Progenitor cell of endocrine pancreas (in vitro differentiated cells): ENCODE data around the gene ZNF98. TPM values are rescaled to one million over a fixed set of nuclear protein-coding genes. Genes with fewer than 3 reads are reported as not detected.

ENCODE experiments used
- DNase-seq: peaks from one replicate; pipeline ENCODE4 v3.0.0; 2021; ENCODE audit warnings: low spot score; ENCODE audit not compliant: unreplicated experiment
- H3K27ac Mint-ChIP-seq: 2 replicates; pipeline ENCODE4 v1.8.0; 2021; ENCODE audit warnings: mild to moderate bottlenecking, moderate library complexity, mixed read lengths
- H3K27me3 Mint-ChIP-seq: 2 replicates; pipeline ENCODE4 v1.8.0; 2021; ENCODE audit warnings: mixed read lengths
- H3K36me3 Mint-ChIP-seq: 2 replicates; pipeline ENCODE4 v1.8.0; 2022; ENCODE audit warnings: mixed read lengths; ENCODE audit not compliant: insufficient read depth
- H3K4me1 Mint-ChIP-seq: 2 replicates; pipeline ENCODE4 v1.8.0; 2021; ENCODE audit warnings: low read depth, mixed read lengths
- H3K4me3 Mint-ChIP-seq: 2 replicates; pipeline ENCODE4 v1.8.0; 2021; ENCODE audit warnings: low read depth, mild to moderate bottlenecking, moderate library complexity, mixed read lengths
- H3K9me3 Mint-ChIP-seq: 2 replicates; pipeline ENCODE4 v1.8.0; 2021; ENCODE audit warnings: low read depth, mixed read lengths
- CTCF ChIP-seq: fragments of 200-600 bp; sonication (generic); IDR thresholded peaks from one replicate; pipeline ENCODE4 v1.5.0; 2021; ENCODE audit warnings: antibody characterized with exemption, mild to moderate bottlenecking; ENCODE audit not compliant: unreplicated experiment
- total RNA-seq: library from RNA; stranded (reverse); gene quantifications from 2 replicates; pipeline ENCODE4 v1.2.1, GENCODE V29; 2021

ZNF98 gene
- total RNA-seq, 1 donor from 2014 or later = not detected

- H3K27ac Mint-ChIP-seq = no peak overlapping the region
- no peak for DNase-seq
- no peak for TF ChIP-seq CTCF
- H3K27me3 Mint-ChIP-seq = no peaks in the 10 kb centered on the region
- peaks cover 7% of the 10 kb centered on the region for H3K36me3 Mint-ChIP-seq
- H3K4me1 Mint-ChIP-seq = no peaks in the 10 kb centered on the region
- H3K4me3 Mint-ChIP-seq = no peak overlapping the region
- H3K9me3 Mint-ChIP-seq = peaks cover 23% of the 10 kb centered on the region
These were observed 4.8 kb upstream of the ZNF98 start for GRCh38 chr19:22426901-22427300.

- H3K27me3 Mint-ChIP-seq = no peaks in the 10 kb centered on the region
- no peak for DNase-seq
- H3K4me1 Mint-ChIP-seq = no peaks in the 10 kb centered on the region
- TF ChIP-seq CTCF = no peak
- no peak overlapping the region for H3K27ac Mint-ChIP-seq
- H3K4me3 Mint-ChIP-seq = no peak overlapping the region
- peaks cover 4% of the 10 kb centered on the region for H3K36me3 Mint-ChIP-seq
- H3K9me3 Mint-ChIP-seq = peaks cover 33% of the 10 kb centered on the region
These were observed 349 bp downstream of the ZNF98 start for GRCh38 chr19:22421797-22422196.

GRCh38 chr19:22354665-22355064 is 67.5 kb downstream of the ZNF98 start:
- Mint-ChIP-seq H3K4me3 (no peak overlapping the region), H3K36me3 (no peaks in the 10 kb centered on the region), H3K9me3 (peaks cover 46% of the 10 kb centered on the region), H3K4me1 (no peaks in the 10 kb centered on the region), H3K27ac (no peak overlapping the region), H3K27me3 (no peaks in the 10 kb centered on the region)
- DNase-seq = no peak
- TF ChIP-seq CTCF = no peak

Other genes starting within 250 kb of the ZNF98 start
- not detected in 2 replicates for gene ZNF676, start 225.4 kb downstream of the ZNF98 start, total RNA-seq
- gene ZNF729, start 135.9 kb downstream of the ZNF98 start, total RNA-seq = not detected in 2 replicates
- not detected in 2 replicates for gene ZNF492, start 212.0 kb upstream of the ZNF98 start, total RNA-seq